Pancreas (tissue), 10 donors: ENCODE results near the gene HPRT1. TPM values are rescaled to one million over a fixed set of nuclear protein-coding genes. Genes with fewer than 3 reads are reported as not detected.
A peak's percentile ranks its signal among the peaks of the same experiment; 100 is the strongest.

ENCODE experiments used
- ATAC-seq, 4 donors: fragments of 200-7000 bp; cut with Tn5 transposase; one replicate each; pipeline versions ENCODE4 v1.8.0 to v1.9.1; 2020; ENCODE audit warnings: mild to moderate bottlenecking in 4 of 4, moderate library complexity in 4 of 4
- DNase-seq, 6 donors: peaks; one replicate each; pipeline ENCODE4 v3.0.0-alpha.2; 2020
- FAIRE-seq: peaks from 2 replicates; lab custom pipeline; 2012; peaks lifted over from hg19 to GRCh38; lab: Jason Lieb, UNC
- H3K27ac ChIP-seq, 4 donors: fragments of 200-600 bp; sonication (generic); 1 replicate in 3 of 4; 2 replicates in 1 of 4; pipeline versions ENCODE4 v1.5.0 to v1.8.0; 2020
- H3K27me3 ChIP-seq, 4 donors: fragments of 200-600 bp; one replicate each; pipeline ENCODE4 v1.8.0; 2021
- H3K36me3 ChIP-seq, 3 donors: fragments of 200-600 bp; sonication (generic) in 1 of 3; one replicate each; pipeline versions ENCODE4 v1.5.0 to v1.8.0; 2020 to 2021
- H3K4me1 ChIP-seq, 3 donors: fragments of 200-600 bp; one replicate each; pipeline ENCODE4 v1.8.0; 2021
- H3K4me3 ChIP-seq, 4 donors: fragments of 200-600 bp; sonication (generic) in 2 of 4; one replicate each; pipeline versions ENCODE4 v1.5.0 to v1.8.0; 2020 to 2021
- H3K9me3 ChIP-seq, 4 donors: fragments of 200-600 bp; one replicate each; pipeline ENCODE4 v1.8.0; 2021
- whole genome bisulfite sequencing, 2 donors: extraction: QIAGEN DNeasy Blood & Tissue Kit; methylation state at CpG; one replicate each; pipeline ENCODE4 v1.1.7; 2013; 5-methylcytosine and 5-hydroxymethylcytosine counted together
- intact Hi-C, 3 donors: fragments of 100-400 bp; cut with DNase I; formaldehyde crosslinking; loops; one replicate each; pipeline versions ENCODE4 v1.11.1 to v1.14.2; 2022
- polyA plus RNA-seq, 2 donors: library from polyadenylated mRNA; stranded (reverse); fragments of 200-250 nt; gene quantifications; one replicate each; pipeline ENCODE4 v1.2.3, GENCODE V29; 2013
- total RNA-seq, 6 donors: library from RNA; stranded (reverse); fragmentation: NEBNext Ultra II Directional in 4 of 6; extraction: Animal tissue kit (Norgen Biotek cat#: 25700) in 4 of 6; gene quantifications; one replicate each; pipeline versions ENCODE4 v1.2.1 to v1.2.4, GENCODE V29; 2021 to 2023
- TF ChIP-seq, protein P1 (sequence below), 4 donors: fragments of 200-600 bp; sonication (generic) in 3 of 4; IDR thresholded peaks; one replicate each; pipeline versions ENCODE4 v1.5.0 to v1.8.0; 2021; ENCODE audit warnings: antibody characterized with exemption in 4 of 4
- donor health status: healthy with polysubstance abuse.
- donor health status: DM: no; HTN: no; CAD: no; lungs with moderate emphysema.
- donor health status: DM: no; HTN: no; CAD: no.
- donor health status: control.
- donor health status: control.
- donor health status: Bipolar disorder and iron deficiency.
- donor health status: DM: yes; HTN: yes; CAD: no.
- donor health status: DM: no; HTN: no; CAD: no.
- donor health status: DM: no; HTN: no; CAD: no.
- donor health status: DM: yes; HTN: yes; CAD: no.

Gene HPRT1
- total and polyA plus RNA-seq, 8 donors: 10.7 to 33.3 (median 20.3) TPM

DNA sequence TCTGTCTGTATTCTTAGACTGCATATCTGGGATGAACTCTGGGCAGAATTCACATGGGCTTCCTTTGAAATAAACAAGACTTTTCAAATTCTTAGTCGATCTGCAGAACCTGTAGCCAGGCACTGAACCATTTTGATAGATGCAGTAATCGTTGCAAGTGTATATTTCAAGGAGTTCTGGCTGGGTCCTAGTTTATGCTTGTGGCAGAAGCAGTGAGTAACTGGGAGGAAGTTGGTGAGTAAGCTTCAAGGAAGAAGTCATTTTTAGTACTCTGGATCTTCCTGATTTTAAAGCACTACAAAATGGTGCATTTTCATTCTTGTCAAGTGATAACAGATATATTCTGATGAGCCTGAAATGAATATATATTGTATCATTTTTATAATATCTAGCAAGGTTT is 9.5 kb downstream of the HPRT1 start:
- ATAC-seq (peak in 2 of 4 donors; percentile 21 to 30), DNase-seq (no peak), FAIRE-seq (no peak)
- Histone ChIP-seq H3K36me3 (no peaks in the 10 kb centered on the region), H3K27me3 (no peaks in the 10 kb centered on the region), H3K27ac (no peak overlapping the region), H3K9me3 (no peaks in the 10 kb centered on the region), H3K4me3 (no peak overlapping the region), H3K4me1 (peaks cover 0 to 4% (median 0%) of the 10 kb centered on the region in 3 donors)
- TF ChIP-seq, protein P1, sequence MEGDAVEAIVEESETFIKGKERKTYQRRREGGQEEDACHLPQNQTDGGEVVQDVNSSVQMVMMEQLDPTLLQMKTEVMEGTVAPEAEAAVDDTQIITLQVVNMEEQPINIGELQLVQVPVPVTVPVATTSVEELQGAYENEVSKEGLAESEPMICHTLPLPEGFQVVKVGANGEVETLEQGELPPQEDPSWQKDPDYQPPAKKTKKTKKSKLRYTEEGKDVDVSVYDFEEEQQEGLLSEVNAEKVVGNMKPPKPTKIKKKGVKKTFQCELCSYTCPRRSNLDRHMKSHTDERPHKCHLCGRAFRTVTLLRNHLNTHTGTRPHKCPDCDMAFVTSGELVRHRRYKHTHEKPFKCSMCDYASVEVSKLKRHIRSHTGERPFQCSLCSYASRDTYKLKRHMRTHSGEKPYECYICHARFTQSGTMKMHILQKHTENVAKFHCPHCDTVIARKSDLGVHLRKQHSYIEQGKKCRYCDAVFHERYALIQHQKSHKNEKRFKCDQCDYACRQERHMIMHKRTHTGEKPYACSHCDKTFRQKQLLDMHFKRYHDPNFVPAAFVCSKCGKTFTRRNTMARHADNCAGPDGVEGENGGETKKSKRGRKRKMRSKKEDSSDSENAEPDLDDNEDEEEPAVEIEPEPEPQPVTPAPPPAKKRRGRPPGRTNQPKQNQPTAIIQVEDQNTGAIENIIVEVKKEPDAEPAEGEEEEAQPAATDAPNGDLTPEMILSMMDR (IDR thresholded peaks at IDR 0.05): no peak
- 38 to 45% methylated on average over 2 of the region's 2 CpGs for WGBS, 2 donors
- intact Hi-C loops: no loop called here

DNA sequence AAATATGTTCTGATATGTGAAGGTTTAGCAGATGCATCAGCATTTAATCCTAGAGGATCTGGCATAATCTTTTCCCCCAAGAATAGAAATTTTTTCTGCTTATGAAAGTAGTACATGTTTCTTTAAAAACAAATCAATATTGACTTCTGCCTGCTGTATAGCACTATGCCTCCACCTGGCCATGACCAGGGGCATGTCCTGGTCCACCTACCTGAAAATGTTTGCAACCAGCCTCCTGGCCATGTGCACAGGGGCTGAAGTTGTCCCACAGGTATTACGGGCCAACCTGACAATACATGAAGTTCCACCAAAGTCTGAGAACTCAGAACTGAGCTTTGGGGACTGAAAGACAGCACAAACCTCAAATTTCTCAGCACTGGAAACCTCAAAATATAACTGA is 10.0 kb downstream of the HPRT1 start:
- Histone ChIP-seq H3K27ac (no peak overlapping the region), H3K4me1 (peaks cover 0 to 4% (median 0%) of the 10 kb centered on the region in 3 donors), H3K4me3 (no peak overlapping the region), H3K9me3 (no peaks in the 10 kb centered on the region), H3K27me3 (no peaks in the 10 kb centered on the region), H3K36me3 (no peaks in the 10 kb centered on the region)
- intact Hi-C loops: no loop called here
- peak in 2 of 4 donors; percentile 63 to 70 for ATAC-seq
- TF ChIP-seq, protein P1 (IDR thresholded peaks at IDR 0.05): no peak
- WGBS, 2 donors: 21 to 50% methylated on average over 1 of the region's 1 CpG
- no peak for FAIRE-seq
- DNase-seq: no peak

DNA sequence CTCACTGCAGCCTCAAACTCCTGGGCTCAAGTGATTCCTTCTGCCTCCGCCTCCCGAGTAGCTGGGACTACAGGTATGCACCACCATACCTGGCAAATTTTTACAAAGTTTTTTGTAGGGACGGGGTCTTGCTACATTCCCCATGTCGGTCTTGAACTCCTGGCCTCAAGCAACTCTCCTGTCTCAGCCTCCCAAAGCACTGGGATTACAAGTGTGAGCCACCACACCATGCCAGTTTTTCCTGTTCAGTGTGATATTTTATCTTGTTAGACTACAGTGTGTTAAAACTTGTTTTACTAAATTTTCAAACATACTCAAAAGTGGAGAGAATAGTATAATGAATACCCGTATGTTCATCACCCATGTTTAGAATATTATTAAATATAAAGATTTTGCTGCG is 12.1 kb downstream of the HPRT1 start:
- Histone ChIP-seq H3K27me3 (no peaks in the 10 kb centered on the region), H3K27ac (no peak overlapping the region), H3K9me3 (no peaks in the 10 kb centered on the region), H3K4me1 (peaks cover 0 to 4% (median 0%) of the 10 kb centered on the region in 3 donors), H3K4me3 (no peak overlapping the region), H3K36me3 (no peaks in the 10 kb centered on the region)
- TF ChIP-seq, protein P1 (IDR thresholded peaks at IDR 0.05): no peak
- intact Hi-C loops: no loop called here
- ATAC-seq (no peak), DNase-seq (no peak), FAIRE-seq (no peak)
- WGBS, 2 donors: 80 to 93% methylated on average over 6 of the region's 6 CpGs

DNA sequence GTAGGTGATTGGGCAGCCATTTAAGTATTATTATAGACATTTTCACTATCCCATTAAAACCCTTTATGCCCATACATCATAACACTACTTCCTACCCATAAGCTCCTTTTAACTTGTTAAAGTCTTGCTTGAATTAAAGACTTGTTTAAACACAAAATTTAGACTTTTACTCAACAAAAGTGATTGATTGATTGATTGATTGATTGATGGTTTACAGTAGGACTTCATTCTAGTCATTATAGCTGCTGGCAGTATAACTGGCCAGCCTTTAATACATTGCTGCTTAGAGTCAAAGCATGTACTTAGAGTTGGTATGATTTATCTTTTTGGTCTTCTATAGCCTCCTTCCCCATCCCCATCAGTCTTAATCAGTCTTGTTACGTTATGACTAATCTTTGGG is 16.3 kb downstream of the HPRT1 start:
- FAIRE-seq: no peak
- H3K4me3 ChIP-seq: no peak overlapping the region
- no peak overlapping the region for H3K27ac ChIP-seq
- ATAC-seq: no peak
- 68 to 88% methylated on average over 1 of the region's 1 CpG for WGBS, 2 donors
- TF ChIP-seq, protein P1 (IDR thresholded peaks at IDR 0.05): no peak
- H3K4me1 ChIP-seq: no peaks in the 10 kb centered on the region
- H3K36me3 ChIP-seq: no peaks in the 10 kb centered on the region
- H3K27me3 ChIP-seq: no peaks in the 10 kb centered on the region
- no peaks in the 10 kb centered on the region for H3K9me3 ChIP-seq
- DNase-seq: no peak
- intact Hi-C loops: no loop called here

DNA sequence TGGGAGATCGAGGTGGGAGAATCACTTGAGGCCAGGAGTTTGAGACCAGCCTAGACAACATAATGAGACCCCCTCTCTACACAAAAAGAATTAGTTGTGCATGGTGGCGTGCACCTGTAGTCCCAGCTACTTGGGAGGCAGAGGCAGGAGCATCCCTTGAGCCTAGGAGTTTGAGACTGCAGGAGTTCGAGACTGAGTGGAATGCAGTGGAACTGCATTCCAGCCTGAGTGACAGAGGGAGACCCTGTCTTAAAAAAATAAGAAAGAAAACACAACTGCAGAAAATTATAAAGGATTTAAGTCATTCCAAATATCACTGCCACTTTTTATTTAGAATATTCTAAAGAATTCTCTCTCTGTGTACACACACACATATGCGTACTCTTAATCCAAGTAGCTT is 18.4 kb downstream of the HPRT1 start:
- no peak for FAIRE-seq
- no peak for ATAC-seq
- Histone ChIP-seq H3K27ac (no peak overlapping the region), H3K4me1 (no peaks in the 10 kb centered on the region), H3K4me3 (no peak overlapping the region), H3K9me3 (no peaks in the 10 kb centered on the region), H3K27me3 (no peaks in the 10 kb centered on the region), H3K36me3 (no peaks in the 10 kb centered on the region)
- WGBS, 2 donors: 76 to 88% methylated on average over 4 of the region's 4 CpGs
- TF ChIP-seq, protein P1 (IDR thresholded peaks at IDR 0.05): no peak
- intact Hi-C loops: no loop called here
- DNase-seq: no peak
